Amygdala (tissue), 56 donors: Measurements from ENCODE around the gene CLEC16A.

Source experiments
- DNase-seq, 56 donors: peaks; one replicate each; lab custom pipeline; 2025; lab: John Stamatoyannopoulos, UW

The CLEC16A gene

DNA sequence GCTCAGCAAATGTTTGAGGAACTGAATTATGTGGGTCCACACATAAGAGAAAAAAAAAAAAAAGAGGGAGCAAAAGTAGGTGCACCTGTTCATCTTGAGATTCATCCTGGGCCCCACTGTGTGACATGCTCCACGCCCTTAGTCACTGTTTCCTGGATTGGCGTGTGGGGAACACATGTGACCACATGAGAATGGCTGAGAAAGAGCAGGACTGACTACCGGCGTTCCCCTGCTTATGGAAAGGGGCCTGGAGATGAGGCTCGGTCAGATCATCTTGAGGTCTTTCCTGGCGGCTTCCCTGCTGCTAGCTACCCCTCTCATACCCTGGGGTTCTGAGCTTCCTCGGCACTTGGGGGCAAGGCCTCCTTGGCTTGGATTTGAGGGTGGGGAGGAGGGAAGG is 6.0 kb upstream of the CLEC16A start:
- no peak for DNase-seq

DNA sequence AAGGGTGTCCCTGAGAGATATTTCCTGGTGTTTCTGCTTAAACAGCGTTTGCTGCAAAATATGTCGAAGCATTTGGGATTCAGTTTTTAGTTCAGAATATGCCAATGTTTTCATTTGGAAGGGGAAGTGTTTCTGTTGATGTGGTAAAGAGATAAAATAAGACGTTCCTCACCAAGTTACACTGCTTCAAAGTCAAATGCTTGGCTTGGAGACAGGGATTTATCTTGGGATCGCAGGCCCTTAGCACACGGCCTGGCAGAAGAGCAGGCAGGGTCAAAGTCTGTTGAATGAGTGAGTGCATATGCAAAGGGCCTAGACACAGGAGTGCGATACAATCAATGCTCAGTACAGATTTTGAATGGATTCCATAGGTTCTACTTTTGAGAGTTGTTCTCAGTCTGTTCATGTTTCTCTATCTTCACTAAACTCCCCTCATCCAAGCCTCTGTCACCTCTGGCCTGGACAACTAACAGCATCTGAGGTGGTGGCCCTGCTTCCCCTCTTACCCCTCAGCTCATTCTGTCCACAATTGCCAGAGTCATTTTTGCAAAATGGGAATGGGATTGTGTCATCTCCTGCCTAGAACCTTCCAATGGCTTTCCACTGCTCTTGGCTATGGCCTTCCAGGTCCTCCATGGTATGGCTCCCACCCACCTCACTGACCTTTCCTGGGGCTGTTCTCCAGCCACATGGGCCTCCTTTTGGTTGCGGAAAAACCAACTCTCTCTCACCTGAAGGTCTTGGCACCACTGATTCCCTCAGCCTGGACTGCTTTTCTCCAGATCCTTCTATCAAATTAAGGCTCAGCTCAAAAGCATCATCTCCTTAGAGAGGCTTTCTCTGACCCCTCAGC is 5.3 kb upstream of the CLEC16A start:
- no peak for DNase-seq

DNA sequence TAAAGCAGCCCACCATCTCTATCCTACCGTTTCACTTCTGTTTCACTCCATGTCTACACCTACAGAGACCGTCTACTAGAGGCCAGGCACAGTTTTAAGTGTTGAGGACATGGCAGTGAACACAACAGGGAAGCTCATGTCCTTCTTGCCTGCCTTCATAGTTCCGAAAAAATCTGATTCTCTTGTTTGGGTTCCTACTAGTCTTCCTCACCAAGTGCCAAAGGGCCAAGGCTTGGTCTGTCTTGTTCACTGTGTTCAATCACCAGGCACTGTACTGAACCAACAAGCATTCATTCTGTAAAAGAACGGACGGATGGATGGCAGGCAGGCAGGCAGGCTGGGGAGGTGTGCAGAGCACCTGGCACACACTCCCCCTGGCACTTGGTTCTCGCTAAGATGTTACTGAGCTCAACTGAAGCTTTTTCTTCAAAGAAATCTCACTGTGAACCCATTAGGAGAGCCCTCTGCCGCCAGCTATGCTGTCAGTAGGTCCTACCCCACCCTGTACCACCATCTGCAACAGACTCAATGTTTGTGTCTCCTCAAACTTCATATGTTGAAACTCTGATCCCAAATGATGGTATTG is 4.6 kb upstream of the CLEC16A start:
- no peak for DNase-seq

DNA sequence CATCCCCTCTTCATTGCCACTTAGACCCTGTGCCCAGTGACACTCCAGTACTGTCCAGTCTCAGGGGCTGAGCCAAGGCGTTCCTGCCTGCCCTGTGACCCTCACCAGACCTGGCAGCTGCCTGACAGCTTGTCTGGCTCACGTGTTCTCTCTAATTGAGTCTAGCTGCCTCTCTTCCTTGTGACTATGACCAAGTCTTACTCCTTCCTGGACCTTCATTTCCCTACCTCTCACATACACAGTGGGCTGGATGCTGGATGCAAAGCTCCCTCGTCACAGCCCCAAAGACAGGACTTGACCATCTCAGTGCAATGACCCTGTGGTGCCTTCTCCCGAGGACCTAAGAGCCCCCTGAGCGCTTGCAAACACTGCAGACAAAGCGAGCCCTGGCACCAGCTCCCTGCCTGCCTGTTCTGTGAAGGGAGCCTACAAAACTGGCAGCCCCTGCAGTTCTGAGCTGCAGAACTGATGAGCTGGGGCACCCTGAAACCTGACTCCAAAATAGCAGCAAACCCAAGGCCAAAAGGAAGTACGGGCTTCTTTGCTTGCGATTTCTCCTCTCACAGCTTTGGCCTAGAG is 3.8 kb upstream of the CLEC16A start:
- DNase-seq = peak in 18 of 56 donors; percentile 8 to 55 (median 26)

DNA sequence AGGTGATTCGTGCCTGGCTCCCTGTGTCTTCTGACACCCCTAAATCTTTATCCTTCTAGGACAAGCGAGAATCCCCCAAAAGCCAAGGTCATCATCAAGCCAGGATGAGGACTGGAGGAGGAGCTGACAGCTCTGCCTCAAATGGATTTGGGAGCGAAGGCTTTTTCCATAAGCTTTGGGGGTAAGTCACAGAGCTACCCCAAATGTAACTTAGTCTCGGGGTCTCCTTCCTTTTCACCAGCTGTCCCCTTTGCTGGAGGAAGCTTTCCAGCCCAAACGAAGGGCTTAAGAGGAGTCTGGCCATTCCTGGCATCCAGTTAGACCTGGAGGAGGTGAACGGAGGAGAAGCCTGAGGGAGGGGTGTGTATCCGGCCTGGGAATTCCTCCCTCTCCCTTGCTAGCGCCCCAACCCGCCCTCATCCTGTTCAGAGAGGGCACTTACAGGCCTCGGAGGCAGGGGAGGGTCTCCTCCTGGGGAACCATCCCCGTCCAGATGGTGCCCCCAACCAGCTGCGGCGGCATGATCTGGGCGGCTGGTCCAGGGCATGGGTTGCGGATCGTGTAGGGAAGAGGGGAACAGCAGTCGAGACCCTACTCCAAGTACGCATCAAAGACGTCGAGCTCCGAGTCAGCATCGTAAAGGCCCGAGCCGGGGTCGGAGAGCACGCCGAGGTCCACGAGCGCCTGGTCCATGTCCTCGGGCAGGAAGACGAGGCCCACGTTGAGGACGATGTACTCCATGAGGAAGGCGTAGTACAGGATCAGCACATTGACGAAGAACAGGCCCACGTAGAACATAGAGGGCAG is 3.0 kb upstream of the CLEC16A start:
- peak in 2 of 56 donors; percentile 21 to 29 for DNase-seq

DNA sequence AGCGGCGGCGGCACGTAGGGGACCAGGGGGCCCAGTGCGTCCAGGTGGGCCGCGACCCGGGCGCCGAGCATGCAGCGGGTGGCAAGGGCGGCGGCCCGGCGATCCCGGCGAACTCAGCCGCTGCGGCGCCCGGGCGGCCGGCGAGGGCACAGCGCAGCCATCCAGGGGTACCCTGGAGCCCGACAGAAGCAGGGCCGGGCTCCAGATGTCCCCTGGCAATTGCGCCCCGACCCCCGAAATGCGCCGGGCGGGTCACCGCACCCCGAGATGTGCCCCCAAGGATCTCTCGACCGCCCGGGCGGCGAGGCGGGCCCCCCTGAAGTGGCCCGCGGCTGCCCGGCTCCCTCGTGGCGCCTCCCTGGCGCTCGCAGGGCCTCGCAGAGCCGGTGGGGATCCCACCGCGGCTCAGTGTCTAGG is 2.4 kb upstream of the CLEC16A start:
- peak in 2 of 56 donors; percentile 34 to 37 for DNase-seq

DNA sequence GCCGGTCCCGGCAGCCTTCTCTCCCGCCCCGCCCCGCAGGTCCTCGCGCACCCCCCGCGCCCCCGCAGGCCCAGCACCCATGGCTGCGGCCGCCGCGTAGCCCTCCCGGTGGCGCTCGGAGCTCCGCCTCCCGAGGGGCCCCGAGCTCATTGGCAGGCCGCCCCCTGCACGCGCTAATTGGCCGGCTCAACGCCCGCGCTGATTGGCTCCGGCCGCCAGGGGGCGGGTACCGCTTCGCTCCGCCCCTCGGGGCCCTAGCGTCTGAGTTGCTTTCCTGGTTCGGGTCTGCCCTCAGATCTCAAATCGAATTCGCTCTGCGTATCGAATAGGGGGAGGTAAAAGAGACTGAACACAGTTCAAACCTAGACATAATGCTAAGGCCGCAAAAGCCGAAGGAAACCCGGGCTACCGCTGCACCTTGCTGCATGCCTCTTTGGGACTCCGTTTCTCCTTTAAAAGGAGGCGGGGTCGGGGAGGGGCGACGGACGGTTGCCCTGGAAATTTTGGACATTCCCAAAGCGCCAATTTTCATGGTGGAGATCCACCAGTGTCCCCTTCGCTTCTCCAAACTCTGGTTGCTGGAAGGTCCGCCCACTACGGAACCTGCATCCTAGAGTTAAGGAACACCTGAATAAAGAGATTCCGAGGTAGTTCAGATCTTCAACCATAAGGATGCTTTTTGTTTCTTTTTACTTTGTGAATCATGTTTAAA is 1.9 kb upstream of the CLEC16A start, which contains the start of gene DEXI:
Gene DEXI (minus strand): TSS at position 117 of the 712 bp plus-strand sequence. CDS start 463 bp downstream, outside the sequence.
- peak; percentile 39 to 98 (median 91) for DNase-seq

DNA sequence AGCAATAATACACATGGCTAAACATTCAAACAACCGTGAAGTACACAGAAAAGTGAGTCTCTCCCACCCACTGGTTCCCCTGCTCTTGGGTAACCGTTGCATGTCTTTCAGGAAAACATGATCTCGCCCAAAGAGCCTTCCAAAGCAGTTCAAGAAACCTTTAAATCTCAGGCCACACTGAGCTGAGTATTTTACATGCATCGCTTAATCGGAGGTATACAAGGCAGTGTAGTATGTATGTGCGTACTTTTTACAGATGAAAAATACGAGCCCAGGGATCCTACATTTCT is 1.4 kb upstream of the CLEC16A start:
- DNase-seq = no peak

DNA sequence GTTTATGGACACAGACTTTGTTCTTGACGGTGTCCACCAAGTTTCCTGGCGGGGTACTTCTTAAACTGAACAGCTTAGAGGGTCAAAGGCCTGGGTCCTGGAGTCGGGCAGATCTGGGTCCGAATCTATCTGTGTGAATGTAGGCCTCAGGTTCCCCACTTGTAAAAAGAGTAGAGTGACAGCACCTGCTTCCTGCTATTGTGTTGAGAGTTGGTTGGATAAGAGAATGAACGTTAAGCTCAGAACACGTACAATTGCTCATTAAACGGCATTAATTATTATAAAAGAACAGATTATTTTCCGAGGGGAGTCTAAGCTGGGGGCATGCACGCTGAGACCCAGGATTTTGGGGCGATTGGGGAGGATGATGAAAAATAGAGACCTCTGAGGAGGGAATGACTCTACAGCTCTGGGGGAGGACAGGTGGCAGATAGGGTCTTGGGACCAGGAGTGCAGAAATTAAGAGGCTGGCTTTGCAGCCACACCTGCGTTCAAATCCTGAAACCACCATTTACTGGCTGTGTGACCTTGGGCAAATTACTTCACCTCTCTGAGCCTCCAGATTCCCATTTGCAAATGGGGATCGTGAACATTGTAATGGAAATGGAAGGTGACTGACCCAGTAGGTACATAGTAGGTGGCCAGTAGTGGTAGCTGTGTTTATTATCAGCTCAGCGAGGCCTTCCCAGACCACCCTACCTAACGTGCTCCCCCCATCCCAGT is 862 bp downstream of the CLEC16A start:
- no peak for DNase-seq

DNA sequence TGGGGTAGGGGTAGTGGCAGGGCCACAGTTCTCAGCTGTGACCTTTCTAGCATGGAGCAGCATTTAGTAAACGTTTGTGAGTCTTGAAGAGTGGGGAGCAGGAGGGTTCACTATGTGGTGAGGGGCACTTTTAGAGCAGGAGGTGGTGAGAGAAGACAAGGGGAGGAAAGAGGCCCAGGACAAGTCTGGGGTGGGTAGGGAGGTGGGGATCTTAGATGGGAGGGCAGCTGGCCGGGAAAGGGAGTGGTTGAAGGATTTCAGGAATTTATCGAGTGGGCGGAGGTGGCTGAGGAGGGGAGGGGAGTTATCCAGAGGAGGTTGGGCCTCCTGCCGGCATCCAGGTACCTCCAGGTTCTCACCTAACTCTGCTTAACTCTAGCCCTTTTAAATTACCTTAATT is 1.9 kb downstream of the CLEC16A start:
- no peak for DNase-seq

DNA sequence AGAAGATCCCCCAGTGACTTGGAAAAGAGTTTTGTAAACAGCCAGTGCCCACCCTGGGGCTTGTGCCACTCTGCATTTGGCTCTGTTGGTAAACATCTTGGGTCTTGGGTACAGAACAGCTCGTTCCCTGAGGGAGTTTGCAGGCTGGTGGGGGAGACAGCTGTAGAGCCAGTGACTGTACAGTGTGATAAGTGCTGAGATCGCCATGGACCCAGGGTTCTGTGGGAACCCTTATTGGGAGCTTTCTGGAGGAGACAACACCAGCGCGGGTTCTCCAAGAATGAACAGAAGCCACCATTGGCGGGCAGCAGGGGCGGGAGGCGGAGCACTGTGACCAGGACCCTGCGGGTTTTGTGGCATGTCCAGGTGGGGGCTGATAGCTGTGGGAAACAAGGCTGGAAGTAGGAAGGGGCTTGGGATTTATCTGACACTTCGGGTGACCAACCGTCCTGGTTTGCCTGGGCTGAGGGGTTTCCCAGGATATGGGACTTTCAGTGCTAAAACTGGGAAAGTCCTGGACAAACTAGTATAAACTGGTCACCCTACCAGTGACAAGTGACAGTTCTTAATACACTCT is 2.9 kb downstream of the CLEC16A start:
- peak in 2 of 56 donors; percentile 7 to 9 for DNase-seq

DNA sequence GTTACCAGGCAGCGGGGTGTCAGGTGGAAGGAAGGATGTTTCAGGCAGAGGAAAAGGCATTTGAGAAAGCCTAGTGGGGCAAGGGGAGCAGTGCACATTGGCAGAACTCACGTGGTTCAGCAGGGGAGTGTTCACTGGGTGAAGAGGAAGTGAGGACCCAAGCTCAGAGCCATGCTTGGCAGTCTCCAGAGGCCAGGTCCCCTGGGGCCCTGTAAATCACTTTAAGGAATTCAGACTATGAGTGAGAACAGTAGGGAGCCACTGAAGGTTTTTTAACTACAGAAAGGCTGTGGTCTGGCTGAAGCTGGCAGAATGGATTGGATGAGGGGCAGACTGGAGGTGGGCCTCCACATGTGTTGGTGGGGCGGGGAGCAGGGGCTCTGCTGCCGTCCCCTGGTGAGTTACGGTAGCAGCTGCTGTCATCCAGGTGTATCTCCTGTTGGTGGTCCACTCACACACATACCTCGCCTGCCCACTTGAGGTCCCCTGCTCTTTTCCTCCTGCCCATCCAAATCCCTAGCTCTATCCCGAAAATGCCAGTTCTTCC is 5.1 kb downstream of the CLEC16A start:
- DNase-seq = peak in 2 of 56 donors; percentile 20 to 48

DNA sequence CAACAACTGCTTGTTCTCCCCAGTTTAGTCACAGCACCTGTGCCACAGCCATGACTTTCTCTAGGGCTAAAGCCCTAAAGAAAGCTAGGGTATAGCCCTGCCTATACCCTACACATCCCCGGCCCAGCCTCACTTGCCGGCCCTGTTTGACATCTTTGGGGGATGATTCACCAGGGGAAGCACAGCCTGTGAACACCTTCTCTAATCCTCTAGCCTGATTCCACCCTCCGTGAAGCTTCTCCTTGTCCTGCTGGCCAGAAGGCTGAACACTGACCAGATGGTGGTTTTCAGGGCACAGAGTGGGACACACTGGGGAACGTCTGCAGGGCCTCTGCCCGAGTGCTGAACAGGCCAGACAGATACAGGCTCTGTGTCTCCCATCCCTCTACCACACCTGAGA is 6.0 kb downstream of the CLEC16A start:
- DNase-seq = no peak

DNA sequence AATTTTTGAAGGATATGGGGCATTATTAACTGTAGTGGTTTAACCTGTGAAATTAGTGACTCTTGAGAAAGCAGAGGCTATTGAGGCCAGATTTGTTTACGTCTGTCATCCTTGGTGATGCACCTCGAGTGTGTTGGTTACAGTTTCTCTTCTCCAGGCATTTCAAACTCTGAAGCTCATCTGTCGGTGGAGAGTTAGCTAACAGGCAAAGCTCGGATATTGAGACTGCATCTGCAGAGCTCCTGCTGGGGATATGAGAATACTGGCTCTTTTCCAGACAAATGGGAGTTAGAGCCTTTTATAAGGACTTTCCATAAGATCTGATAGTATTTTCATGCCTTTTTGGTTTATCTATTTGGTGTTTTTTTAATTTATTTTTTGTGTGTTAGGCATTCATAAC is 6.7 kb downstream of the CLEC16A start:
- DNase-seq = no peak

DNA sequence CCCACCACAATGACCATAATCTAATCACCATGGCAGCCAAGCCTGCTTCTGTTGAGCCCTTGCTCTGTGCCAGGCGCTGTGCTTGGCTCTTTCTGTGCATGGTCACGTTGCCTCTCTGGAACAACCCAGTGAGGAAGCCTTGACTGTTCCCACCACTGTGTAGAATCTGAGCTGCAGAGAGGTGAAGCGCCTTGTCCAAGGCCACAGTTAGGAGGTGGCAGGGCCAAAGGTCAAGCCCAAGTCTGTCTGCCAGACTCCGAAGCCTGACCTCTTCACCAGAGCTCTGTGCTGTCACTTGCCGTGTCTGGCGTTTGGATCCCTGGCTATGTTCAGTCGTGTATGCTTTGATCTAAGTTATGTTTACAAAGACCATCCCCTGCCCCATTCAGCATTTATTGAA is 10.5 kb downstream of the CLEC16A start:
- no peak for DNase-seq

DNA sequence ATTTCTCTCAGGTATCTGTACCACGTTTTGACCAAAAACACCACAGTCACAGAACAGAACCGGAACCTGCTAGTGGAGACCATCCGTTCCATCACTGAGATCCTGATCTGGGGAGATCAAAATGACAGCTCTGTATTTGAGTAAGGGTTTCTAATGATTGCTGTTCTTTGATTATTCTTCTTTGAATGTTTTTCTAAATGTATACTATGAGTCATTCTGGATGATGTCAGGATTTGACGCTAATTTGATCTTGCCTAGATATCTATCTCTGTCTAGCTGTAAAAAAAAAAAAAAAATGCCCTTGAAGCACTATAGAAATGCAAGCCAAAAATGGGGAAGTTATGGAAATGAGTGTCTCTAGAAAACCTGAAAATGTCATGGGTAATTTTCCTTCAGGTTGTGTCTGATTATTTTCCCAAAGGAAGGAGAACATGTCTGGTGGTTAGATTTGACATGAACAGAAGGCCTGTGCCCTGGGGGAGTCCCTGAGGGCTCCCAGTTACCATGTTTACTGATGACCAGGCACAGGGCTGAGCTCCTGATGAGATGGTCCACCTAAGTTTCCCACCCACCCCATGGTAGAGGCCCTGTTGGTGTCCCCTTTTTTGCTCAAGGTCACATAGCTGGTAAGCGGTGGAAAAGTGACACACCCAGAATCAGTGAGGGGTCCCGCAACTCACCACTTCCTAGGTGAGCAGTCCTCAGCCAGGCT is 13.6 kb downstream of the CLEC16A start:
- no peak for DNase-seq

DNA sequence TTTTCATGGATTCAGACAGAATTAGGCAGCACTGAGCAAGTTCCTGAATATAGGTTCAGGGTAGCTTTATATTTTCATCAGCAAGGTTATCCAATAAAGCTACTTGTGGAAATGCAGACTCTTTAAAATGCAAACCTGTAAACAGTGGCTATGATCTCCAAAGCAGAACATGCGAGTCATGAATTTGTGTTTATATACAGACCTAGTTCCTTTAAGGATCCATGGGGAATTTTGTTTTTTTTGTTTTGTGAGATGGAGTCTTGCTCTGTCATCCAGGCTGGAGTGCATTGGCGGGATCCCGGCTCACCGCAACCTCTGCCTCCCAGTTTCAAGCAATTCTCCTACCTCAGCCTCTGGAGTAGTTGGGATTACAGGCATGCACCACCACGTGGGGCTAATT is 14.8 kb downstream of the CLEC16A start:
- DNase-seq = no peak

DNA sequence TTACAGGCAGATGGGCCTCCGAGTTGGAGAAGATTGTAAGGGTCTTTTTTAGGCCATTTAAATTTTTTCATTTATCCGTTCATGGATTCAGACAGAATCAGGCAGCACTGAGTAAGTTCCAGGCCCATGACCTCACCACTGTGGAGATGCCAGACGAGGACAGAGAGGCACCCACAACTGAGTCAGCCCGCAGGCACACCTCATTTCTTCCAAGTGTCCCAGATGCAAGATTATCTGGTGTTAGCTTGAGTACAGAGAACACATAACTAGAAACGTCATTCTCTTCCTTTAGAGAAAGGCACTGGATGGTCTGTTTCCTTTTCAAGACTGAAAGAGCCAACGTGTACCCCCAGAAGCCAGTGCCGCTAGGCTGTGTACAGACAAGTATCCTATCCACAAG is 16.9 kb downstream of the CLEC16A start:
- no peak for DNase-seq
